Caco-2 (cell line): Measurements from ENCODE around the gene MCM3AP. TPM values are rescaled to one million over a fixed set of nuclear protein-coding genes. Genes with fewer than 3 reads are reported as not detected.

Experiments used
- BruUV-seq: library from RNA; stranded (reverse); fragments of 400-500 nt; replicated peaks from 2 replicates; lab custom pipeline; 2021; lab: Mats Ljungman, UMichigan
- CTCF ChIA-PET: fragments of 300-600 bp; sonication (Branson Sonifier 250); formaldehyde crosslinking; loops from one replicate; lab custom pipeline; 2022; ENCODE audit warnings: antibody characterized with exemption; lab: Charles Lee
- POLR2A ChIA-PET: fragments of 300-600 bp; sonication (Branson Sonifier 250); formaldehyde crosslinking; loops from one replicate; lab custom pipeline; 2022; ENCODE audit warnings: antibody characterized with exemption; lab: Charles Lee
- DNase-seq, 2 experiments: peaks; one replicate each; pipeline versions ENCODE4 v3.0.0 to v3.0.0-alpha.2; 2020 to 2022
- H3K27me3 ChIP-seq: replicated peaks from 2 replicates; pipeline ENCODE4 v1.6.0; 2011; ENCODE audit warnings: low read length; ENCODE audit not compliant: control insufficient read depth, insufficient read depth
- H3K36me3 ChIP-seq: 2 replicates; pipeline ENCODE4 v1.5.1; 2011; ENCODE audit warnings: low read length; ENCODE audit not compliant: control insufficient read depth, insufficient read depth
- H3K4me1 ChIP-seq: fragments of 250-450 bp; sonication (Bioruptor Pico); 2 replicates; pipeline ENCODE4 v1.5.1; 2020; ENCODE audit warnings: mild to moderate bottlenecking
- H3K4me3 ChIP-seq: 2 replicates; pipeline ENCODE4 v1.5.1; 2011; ENCODE audit warnings: low read depth, mild to moderate bottlenecking, control low read depth, low read length
- H3K9me3 ChIP-seq: fragments of 250-450 bp; sonication (Bioruptor Pico); 2 replicates; pipeline ENCODE4 v1.5.1; 2020; ENCODE audit warnings: mild to moderate bottlenecking, moderate library complexity
- H3K27ac Mint-ChIP-seq: one replicate; pipeline ENCODE4 v1.8.0; 2022; ENCODE audit warnings: mixed read lengths; ENCODE audit not compliant: unreplicated experiment
- H3K27me3 Mint-ChIP-seq: one replicate; pipeline ENCODE4 v1.8.0; 2022; ENCODE audit warnings: mixed read lengths; ENCODE audit not compliant: insufficient read depth, unreplicated experiment
- H3K36me3 Mint-ChIP-seq: one replicate; pipeline ENCODE4 v1.8.0; 2022; ENCODE audit warnings: mild to moderate bottlenecking, mixed read lengths; ENCODE audit not compliant: insufficient read depth, unreplicated experiment
- H3K4me1 Mint-ChIP-seq: one replicate; pipeline ENCODE4 v1.8.0; 2022; ENCODE audit warnings: low read depth, mixed read lengths; ENCODE audit not compliant: unreplicated experiment
- H3K4me3 Mint-ChIP-seq: one replicate; pipeline ENCODE4 v1.8.0; 2022; ENCODE audit warnings: mild to moderate bottlenecking, moderate library complexity, mixed read lengths; ENCODE audit not compliant: unreplicated experiment
- H3K9me3 Mint-ChIP-seq: one replicate; pipeline ENCODE4 v1.8.0; 2022; ENCODE audit warnings: mixed read lengths; ENCODE audit not compliant: unreplicated experiment
- intact Hi-C: fragments of 100-400 bp; cut with micrococcal nuclease; formaldehyde crosslinking; loops from one replicate; pipeline ENCODE4 v1.10.0; 2022; ENCODE audit not compliant: unreplicated experiment
- total RNA-seq: library from RNA; stranded (reverse); gene quantifications from 2 replicates; pipeline ENCODE4 v1.2.3, GENCODE V29; 2022
- TF ChIP-seq, protein P1 (sequence below), 2 experiments: fragments of 200-600 bp in 1 of 2; IDR thresholded peaks; 1 replicate in 1 of 2; 2 replicates in 1 of 2; pipeline versions ENCODE4 v1.5.1 to v1.8.0; 2011 to 2022; ENCODE audit warnings: antibody characterized with exemption in 1 of 2, control low read depth in 1 of 2, inconsistent platforms in 1 of 2, low read depth in 1 of 2, low read length in 1 of 2, mild to moderate bottlenecking in 1 of 2, moderate library complexity in 1 of 2; ENCODE audit not compliant: insufficient read depth in 1 of 2, severe bottlenecking in 1 of 2, unreplicated experiment in 1 of 2

MCM3AP gene
- total RNA-seq, 1 experiment from 2014 or later: 88.1 TPM

DNA sequence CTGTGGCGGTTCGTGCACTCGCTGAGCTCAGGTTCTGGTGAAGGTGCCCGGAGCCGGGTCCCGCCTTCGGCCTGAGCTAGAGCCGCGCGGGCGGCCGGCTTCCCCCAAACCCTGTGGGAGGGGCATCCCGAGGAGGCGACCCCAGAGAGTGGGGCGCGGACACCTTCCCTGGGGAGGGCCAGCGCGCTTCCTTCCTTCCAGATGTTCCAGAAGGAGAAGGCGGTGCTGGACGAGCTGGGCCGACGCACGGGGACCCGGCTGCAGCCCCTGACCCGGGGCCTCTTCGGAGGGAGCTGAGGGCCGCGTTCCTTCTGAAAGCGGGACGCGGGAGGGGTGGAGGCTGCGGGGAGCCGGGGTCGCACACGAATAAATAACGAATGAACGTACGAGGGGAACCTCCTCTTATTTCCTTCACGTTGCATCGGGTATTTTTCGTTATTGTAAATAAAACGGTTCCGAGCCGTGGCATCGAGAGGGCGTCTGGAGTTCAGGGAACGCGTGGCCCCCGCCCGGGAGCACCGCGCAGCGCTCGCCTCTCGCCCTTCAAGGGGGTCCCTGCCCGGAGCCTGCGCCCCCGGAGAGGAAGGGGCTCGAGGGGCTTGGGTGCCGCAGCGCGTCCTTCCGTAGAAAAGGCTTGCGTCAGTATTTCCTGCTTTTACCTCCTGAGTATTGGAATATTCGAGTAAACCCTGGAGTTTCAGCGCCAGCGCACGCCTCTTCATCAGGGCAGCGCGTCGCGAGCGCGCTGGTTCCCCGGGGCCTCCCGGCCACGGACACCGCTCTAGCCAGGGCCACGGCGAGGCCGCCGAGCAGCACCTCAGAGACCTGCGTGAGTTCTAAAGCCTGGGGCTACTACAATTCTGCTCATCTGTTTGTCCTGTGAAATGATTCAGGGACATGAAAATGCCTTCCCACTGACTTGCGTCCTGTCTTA, 12.2 kb upstream of the MCM3AP start:
- H3K27me3 Mint-ChIP-seq: no peaks in the 10 kb centered on the region
- BruUV-seq: no TSS peak
- peaks cover 15% of the 10 kb centered on the region for H3K36me3 Mint-ChIP-seq
- peak overlapping the region; percentile 18; the same call in 1 of the 2 replicates for H3K4me3 ChIP-seq
- POLR2A ChIA-PET: no interaction called here
- CTCF ChIA-PET: no interaction called here
- peak overlapping the region; percentile 55 for H3K4me3 Mint-ChIP-seq
- no peaks in the 10 kb centered on the region for H3K4me1 ChIP-seq
- no peak for DNase-seq
- H3K4me1 Mint-ChIP-seq: no peaks in the 10 kb centered on the region
- no peaks in the 10 kb centered on the region for H3K9me3 ChIP-seq
- TF ChIP-seq, protein P1, sequence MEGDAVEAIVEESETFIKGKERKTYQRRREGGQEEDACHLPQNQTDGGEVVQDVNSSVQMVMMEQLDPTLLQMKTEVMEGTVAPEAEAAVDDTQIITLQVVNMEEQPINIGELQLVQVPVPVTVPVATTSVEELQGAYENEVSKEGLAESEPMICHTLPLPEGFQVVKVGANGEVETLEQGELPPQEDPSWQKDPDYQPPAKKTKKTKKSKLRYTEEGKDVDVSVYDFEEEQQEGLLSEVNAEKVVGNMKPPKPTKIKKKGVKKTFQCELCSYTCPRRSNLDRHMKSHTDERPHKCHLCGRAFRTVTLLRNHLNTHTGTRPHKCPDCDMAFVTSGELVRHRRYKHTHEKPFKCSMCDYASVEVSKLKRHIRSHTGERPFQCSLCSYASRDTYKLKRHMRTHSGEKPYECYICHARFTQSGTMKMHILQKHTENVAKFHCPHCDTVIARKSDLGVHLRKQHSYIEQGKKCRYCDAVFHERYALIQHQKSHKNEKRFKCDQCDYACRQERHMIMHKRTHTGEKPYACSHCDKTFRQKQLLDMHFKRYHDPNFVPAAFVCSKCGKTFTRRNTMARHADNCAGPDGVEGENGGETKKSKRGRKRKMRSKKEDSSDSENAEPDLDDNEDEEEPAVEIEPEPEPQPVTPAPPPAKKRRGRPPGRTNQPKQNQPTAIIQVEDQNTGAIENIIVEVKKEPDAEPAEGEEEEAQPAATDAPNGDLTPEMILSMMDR (IDR thresholded peaks at IDR 0.05; ENCODE audit: insufficient read depth in 1 of 2, low read depth in 1 of 2, low read length in 1 of 2, severe bottlenecking in 1 of 2, unreplicated experiment in 1 of 2): no peak
- no peak overlapping the region for H3K27ac Mint-ChIP-seq
- no peaks in the 10 kb centered on the region for H3K27me3 ChIP-seq
- H3K36me3 ChIP-seq: no peaks in the 10 kb centered on the region
- no peaks in the 10 kb centered on the region for H3K9me3 Mint-ChIP-seq
- intact Hi-C loops: no loop called here

DNA sequence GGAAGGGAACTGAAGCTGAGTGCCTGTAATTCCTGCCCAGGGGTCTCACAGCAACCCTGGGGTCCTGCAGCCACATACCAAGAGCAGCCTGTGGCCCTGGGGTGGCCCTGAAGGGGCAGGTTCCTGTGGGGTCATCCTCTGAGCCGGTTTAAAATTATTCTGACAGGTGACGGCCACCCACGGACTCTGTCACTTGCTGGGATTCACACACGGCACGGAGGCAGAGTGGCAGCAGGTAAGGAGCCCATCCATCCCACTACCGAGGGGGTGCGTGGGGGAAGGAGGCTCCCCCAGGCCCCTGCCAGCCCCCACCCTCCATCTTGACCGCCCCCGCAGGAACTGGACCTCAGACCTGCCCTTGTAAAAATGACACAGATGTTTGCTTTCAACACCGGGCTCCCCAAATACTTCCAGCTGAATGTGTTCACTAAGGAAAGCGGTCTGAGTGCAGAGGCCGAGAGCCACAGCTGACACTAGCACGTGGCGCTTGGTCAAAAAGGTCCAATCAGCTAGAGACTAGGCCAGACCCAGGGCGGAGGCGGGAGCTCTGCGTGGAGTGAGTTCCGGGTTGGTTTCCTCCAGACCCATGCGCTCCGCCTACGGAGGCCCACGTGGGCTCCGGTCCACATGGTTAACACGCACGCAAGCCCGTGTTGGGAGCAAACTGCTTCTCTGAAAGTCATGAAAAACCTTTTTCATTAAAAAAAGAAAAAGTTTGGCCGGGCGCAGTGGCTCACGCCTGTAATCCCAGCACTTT, 10.8 kb upstream of the MCM3AP start:
- H3K27me3 ChIP-seq: no peaks in the 10 kb centered on the region
- Mint-ChIP-seq H3K4me3 (no peak overlapping the region), H3K27ac (no peak overlapping the region), H3K36me3 (peaks cover 19% of the 10 kb centered on the region), H3K27me3 (no peaks in the 10 kb centered on the region), H3K9me3 (no peaks in the 10 kb centered on the region), H3K4me1 (no peaks in the 10 kb centered on the region)
- no TSS peak for BruUV-seq
- CTCF ChIA-PET: no interaction called here
- POLR2A ChIA-PET: no interaction called here
- no peak for DNase-seq
- intact Hi-C loops: no loop called here
- H3K36me3 ChIP-seq: no peaks in the 10 kb centered on the region
- no peaks in the 10 kb centered on the region for H3K9me3 ChIP-seq
- H3K4me1 ChIP-seq: no peaks in the 10 kb centered on the region; the same call in 1 of the 2 replicates
- TF ChIP-seq, protein P1 (IDR thresholded peaks at IDR 0.05; ENCODE audit: insufficient read depth in 1 of 2, low read depth in 1 of 2, low read length in 1 of 2, severe bottlenecking in 1 of 2, unreplicated experiment in 1 of 2): no peak
- H3K4me3 ChIP-seq: no peak overlapping the region

DNA sequence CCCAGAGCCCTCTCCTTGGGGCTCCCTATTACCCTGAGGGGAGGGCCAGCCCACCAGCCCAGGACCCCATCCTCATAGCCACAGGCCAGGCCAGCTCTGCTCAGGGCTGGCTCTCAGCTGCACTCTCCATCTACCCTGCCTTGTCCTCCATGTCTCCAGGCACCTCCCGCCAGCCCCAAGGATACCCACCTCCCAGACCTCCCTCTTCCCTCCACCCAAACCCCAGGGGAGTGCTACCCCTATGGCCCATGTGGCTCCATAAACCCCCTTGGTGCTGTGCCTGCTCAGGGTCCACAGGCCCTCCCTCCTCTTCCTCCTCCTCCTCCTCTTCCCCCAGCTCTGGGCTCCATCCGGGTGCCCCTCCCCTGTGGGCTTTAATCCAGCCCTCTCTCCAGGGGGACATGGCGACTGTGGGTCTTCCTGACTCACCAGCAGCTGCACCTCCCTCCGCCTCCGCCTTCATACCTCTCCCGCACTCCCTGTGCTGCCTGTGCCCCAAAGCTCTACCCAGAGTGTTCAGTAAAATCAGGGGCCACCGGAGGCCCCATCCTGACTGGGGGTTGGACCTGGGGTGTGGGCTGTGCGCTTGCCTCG, 9.9 kb upstream of the MCM3AP start:
- no peaks in the 10 kb centered on the region for H3K9me3 Mint-ChIP-seq
- H3K4me3 Mint-ChIP-seq: no peak overlapping the region
- H3K36me3 Mint-ChIP-seq: peaks cover 21% of the 10 kb centered on the region
- H3K27me3 Mint-ChIP-seq: no peaks in the 10 kb centered on the region
- Histone ChIP-seq H3K9me3 (no peaks in the 10 kb centered on the region), H3K27me3 (no peaks in the 10 kb centered on the region), H3K4me3 (no peak overlapping the region), H3K36me3 (no peaks in the 10 kb centered on the region), H3K4me1 (no peaks in the 10 kb centered on the region; the same call in 1 of the 2 replicates)
- POLR2A ChIA-PET: no interaction called here
- intact Hi-C loops: no loop called here
- CTCF ChIA-PET: no interaction called here
- no TSS peak for BruUV-seq
- no peak overlapping the region for H3K27ac Mint-ChIP-seq
- no peaks in the 10 kb centered on the region for H3K4me1 Mint-ChIP-seq
- TF ChIP-seq, protein P1 (IDR thresholded peaks at IDR 0.05; ENCODE audit: insufficient read depth in 1 of 2, low read depth in 1 of 2, low read length in 1 of 2, severe bottlenecking in 1 of 2, unreplicated experiment in 1 of 2): no peak
- no peak for DNase-seq
